WTC11 (cell line): ENCODE results near the gene RARB.

Source experiments
- TF ChIP-seq, protein P1 (sequence below): fragments of 200-600 bp; IDR thresholded peaks from 2 replicates; pipeline ENCODE4 v1.8.0; 2022; ENCODE audit warnings: antibody characterized with exemption
- TF ChIP-seq, protein P2 (sequence below): sonication (generic); formaldehyde crosslinking; IDR thresholded peaks from 2 replicates; pipeline ENCODE4 v1.8.1; 2022; ENCODE audit warnings: mild to moderate bottlenecking, missing genetic modification reagents, moderate library complexity, borderline replicate concordance

DNA sequence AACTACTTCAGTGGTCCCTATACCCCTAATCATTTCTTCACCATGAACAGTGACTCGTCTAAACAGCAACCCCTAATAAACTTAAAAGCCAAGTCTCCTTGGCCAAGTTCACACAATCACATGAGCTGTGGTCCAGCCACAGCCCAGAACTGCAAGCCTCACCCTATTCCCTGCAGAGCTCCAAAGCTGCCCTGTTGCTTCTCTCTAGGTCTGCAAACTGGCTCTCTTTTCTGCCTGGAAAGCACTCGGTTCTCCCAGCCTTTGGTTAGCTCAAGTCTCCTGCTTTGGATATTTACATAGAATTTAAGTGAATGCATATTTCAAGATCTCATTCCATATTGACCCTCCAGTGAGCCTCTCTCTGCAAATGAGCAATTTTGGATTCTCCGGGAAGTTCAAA, 129.6 kb downstream of the RARB start:
- TF ChIP-seq, protein P1, sequence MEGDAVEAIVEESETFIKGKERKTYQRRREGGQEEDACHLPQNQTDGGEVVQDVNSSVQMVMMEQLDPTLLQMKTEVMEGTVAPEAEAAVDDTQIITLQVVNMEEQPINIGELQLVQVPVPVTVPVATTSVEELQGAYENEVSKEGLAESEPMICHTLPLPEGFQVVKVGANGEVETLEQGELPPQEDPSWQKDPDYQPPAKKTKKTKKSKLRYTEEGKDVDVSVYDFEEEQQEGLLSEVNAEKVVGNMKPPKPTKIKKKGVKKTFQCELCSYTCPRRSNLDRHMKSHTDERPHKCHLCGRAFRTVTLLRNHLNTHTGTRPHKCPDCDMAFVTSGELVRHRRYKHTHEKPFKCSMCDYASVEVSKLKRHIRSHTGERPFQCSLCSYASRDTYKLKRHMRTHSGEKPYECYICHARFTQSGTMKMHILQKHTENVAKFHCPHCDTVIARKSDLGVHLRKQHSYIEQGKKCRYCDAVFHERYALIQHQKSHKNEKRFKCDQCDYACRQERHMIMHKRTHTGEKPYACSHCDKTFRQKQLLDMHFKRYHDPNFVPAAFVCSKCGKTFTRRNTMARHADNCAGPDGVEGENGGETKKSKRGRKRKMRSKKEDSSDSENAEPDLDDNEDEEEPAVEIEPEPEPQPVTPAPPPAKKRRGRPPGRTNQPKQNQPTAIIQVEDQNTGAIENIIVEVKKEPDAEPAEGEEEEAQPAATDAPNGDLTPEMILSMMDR, result no peak
- TF ChIP-seq, protein P2, sequence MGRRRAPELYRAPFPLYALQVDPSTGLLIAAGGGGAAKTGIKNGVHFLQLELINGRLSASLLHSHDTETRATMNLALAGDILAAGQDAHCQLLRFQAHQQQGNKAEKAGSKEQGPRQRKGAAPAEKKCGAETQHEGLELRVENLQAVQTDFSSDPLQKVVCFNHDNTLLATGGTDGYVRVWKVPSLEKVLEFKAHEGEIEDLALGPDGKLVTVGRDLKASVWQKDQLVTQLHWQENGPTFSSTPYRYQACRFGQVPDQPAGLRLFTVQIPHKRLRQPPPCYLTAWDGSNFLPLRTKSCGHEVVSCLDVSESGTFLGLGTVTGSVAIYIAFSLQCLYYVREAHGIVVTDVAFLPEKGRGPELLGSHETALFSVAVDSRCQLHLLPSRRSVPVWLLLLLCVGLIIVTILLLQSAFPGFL, result no peak
